BLaER1 (cell line): ENCODE measurements around the gene TNFAIP8.

Experiments
- H3K27ac ChIP-seq: shearing (Covaris generic); formaldehyde crosslinking; 2 replicates; pipeline ENCODE4 v1.8.1; 2022
- H3K27me3 ChIP-seq: shearing (Covaris generic); formaldehyde crosslinking; 2 replicates; pipeline ENCODE4 v1.8.1; 2022
- H3K36me3 ChIP-seq: shearing (Covaris generic); formaldehyde crosslinking; 2 replicates; pipeline ENCODE4 v1.8.1; 2022
- H3K4me1 ChIP-seq: shearing (Covaris generic); formaldehyde crosslinking; 2 replicates; pipeline ENCODE4 v1.8.1; 2022
- H3K4me2 ChIP-seq: shearing (Covaris generic); formaldehyde crosslinking; 2 replicates; pipeline ENCODE4 v1.8.1; 2022
- H3K4me3 ChIP-seq: shearing (Covaris generic); formaldehyde crosslinking; 2 replicates; pipeline ENCODE4 v1.8.1; 2022
- H3K9ac ChIP-seq: shearing (Covaris generic); formaldehyde crosslinking; 2 replicates; pipeline ENCODE4 v1.8.1; 2022
- H3K9me3 ChIP-seq: shearing (Covaris generic); formaldehyde crosslinking; 2 replicates; pipeline ENCODE4 v1.8.1; 2022
- H4K20me1 ChIP-seq: shearing (Covaris generic); formaldehyde crosslinking; 2 replicates; pipeline ENCODE4 v1.8.1; 2022
- Cebpa-rat ChIP-seq: shearing (Covaris generic); IDR thresholded peaks from 2 replicates; pipeline ENCODE4 v1.8.1; 2022

The TNFAIP8 gene

DNA sequence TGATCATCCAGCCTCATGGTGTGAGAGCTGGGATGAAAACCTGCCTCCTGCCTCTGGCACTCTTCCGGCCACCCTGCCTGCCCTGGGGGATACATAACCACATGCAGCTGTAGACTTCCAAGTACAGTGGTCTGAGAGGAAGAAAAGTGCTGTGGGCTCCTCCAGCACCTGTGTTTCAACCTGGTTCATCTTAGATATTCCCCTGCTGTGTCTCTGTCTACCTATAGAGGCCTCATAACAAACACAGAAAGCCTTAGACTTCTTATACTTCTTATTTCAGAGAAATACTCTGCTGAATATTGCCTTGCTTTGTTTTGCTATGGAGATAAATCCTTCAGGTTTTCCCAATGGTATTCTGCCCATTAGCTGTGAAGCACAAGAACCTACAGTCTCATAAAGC lies 19.6 kb upstream of the TNFAIP8 start:
- Histone ChIP-seq H4K20me1 (no peaks in the 10 kb centered on the region), H3K9me3 (peaks cover 3% of the 10 kb centered on the region; the same call in 1 of the 2 replicates), H3K4me1 (peaks cover 98% of the 10 kb centered on the region), H3K27ac (peak overlapping the region; percentile 93), H3K27me3 (no peaks in the 10 kb centered on the region), H3K36me3 (0 out of 2 replicates have a peak, but pooled peaks cover 5% of the 10 kb centered on the region), H3K9ac (peak overlapping the region; percentile 21; the same call in 1 of the 2 replicates), H3K4me3 (no peak overlapping the region), H3K4me2 (peak overlapping the region; percentile 87)
- TF ChIP-seq Cebpa-rat = no peak

DNA sequence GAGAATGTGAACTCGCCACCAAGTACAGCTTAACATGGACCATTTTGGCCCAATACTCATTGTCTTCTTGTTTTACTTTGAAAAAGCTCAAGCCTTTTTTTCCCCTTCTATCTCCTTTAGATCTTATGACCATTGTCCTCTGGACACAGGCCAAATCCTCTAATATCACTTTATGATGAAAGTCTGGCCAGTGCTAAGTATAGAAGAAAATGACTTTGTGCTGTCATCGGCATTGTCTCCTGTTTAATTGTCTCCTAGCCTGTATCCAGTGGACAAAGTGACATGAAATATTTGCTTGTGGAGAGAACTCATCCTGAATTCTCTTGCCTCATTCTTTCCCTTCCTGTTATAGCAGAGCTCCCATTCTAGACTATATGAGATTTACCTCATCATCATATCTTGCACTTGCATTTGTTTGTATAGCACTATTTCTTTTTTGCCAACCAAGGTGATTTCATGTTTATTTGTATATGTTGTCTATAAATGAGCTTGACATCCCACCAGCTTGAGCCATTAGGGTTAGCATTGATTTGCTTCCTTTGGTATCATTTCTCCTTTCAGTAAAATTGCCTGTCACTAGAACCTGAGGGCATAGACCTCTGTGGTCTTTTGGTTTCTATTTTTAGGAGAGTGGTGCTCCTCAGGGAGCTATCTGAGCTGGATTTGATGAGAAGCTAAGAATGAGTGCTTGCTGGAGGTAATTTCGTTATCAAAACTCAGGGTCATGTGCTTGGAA lies 18.8 kb upstream of the TNFAIP8 start:
- peak overlapping the region; percentile 40 for H3K4me3 ChIP-seq
- H3K9ac ChIP-seq = peak overlapping the region; percentile 70

DNA sequence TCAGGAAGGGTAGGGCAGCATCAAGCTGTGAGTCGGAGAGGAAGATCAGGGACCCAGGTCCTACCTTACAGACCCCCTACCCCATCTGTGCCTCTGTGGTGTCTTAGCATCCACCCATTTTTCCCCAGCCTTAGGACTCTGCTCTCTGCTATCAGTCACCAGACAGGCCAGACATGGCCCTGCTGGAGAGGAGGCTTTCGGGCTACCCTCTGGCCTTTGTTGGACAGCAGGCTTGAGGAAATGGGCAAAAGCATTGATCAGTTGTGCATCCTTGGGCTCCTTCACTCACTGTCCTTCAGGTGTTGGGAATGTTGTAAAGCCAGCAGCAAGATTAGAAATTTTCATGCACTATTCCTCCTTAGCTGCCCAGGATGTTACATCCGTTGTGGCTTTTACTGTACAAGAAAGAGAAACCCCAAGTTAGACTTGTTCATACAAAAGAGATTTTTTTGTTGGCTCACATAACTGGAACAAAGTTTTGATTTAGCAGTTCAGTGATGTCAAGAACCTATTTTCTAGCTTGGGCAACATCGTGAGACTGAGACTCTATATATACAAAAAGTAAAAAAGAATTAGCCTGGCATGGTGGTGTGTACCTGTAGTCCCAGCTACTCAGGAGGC lies 17.4 kb upstream of the TNFAIP8 start:
- no peaks in the 10 kb centered on the region for H3K36me3 ChIP-seq
- TF ChIP-seq Cebpa-rat = no peak
- peaks cover 95% of the 10 kb centered on the region for H3K4me1 ChIP-seq
- H3K27ac ChIP-seq = peak overlapping the region; percentile 93
- H3K4me2 ChIP-seq = peak overlapping the region; percentile 87
- peak overlapping the region; percentile 70 for H3K9ac ChIP-seq
- no peaks in the 10 kb centered on the region for H3K27me3 ChIP-seq
- H3K9me3 ChIP-seq = no peaks in the 10 kb centered on the region
- H3K4me3 ChIP-seq = peak overlapping the region; percentile 40
- no peaks in the 10 kb centered on the region for H4K20me1 ChIP-seq

More for the DNA sequence above, 18.8 kb upstream of the TNFAIP8 start:
- peak overlapping the region; percentile 87 for H3K4me2 ChIP-seq
- H3K27me3 ChIP-seq = no peaks in the 10 kb centered on the region
- no peak for TF ChIP-seq Cebpa-rat
- no peaks in the 10 kb centered on the region for H3K36me3 ChIP-seq
- no peaks in the 10 kb centered on the region for H3K9me3 ChIP-seq
- H3K4me1 ChIP-seq = peaks cover 98% of the 10 kb centered on the region
- no peaks in the 10 kb centered on the region for H4K20me1 ChIP-seq
- H3K27ac ChIP-seq = peak overlapping the region; percentile 93

GRCh38 chr5:119339344-119339743 lies 16.5 kb upstream of the TNFAIP8 start:
- no peaks in the 10 kb centered on the region for H4K20me1 ChIP-seq
- H3K4me1 ChIP-seq = peaks cover 96% of the 10 kb centered on the region
- H3K27ac ChIP-seq = peak overlapping the region; percentile 93
- no peak for TF ChIP-seq Cebpa-rat
- H3K36me3 ChIP-seq = no peaks in the 10 kb centered on the region
- H3K9ac ChIP-seq = peak overlapping the region; percentile 70; the same call in 1 of the 2 replicates
- no peaks in the 10 kb centered on the region for H3K27me3 ChIP-seq
- peak overlapping the region; percentile 87 for H3K4me2 ChIP-seq
- no peaks in the 10 kb centered on the region for H3K9me3 ChIP-seq
- no peak overlapping the region for H3K4me3 ChIP-seq

GRCh38 chr5:119339965-119340364 lies 15.9 kb upstream of the TNFAIP8 start:
- Histone ChIP-seq H3K9ac (peak overlapping the region; percentile 55), H3K36me3 (no peaks in the 10 kb centered on the region), H3K9me3 (no peaks in the 10 kb centered on the region), H3K27me3 (no peaks in the 10 kb centered on the region), H4K20me1 (no peaks in the 10 kb centered on the region), H3K27ac (peak overlapping the region; percentile 93), H3K4me3 (peak overlapping the region; percentile 25), H3K4me2 (peak overlapping the region; percentile 87), H3K4me1 (peaks cover 91% of the 10 kb centered on the region)
- no peak for TF ChIP-seq Cebpa-rat

GRCh38 chr5:119340597-119341218 lies 15.1 kb upstream of the TNFAIP8 start:
- H3K9ac ChIP-seq = peak overlapping the region; percentile 55
- H3K27ac ChIP-seq = peak overlapping the region; percentile 93
- peak overlapping the region; percentile 25 for H3K4me3 ChIP-seq
- H3K4me2 ChIP-seq = peak overlapping the region; percentile 87
- 0 out of 2 replicates have a peak, but pooled peaks have one; percentile 16 for TF ChIP-seq Cebpa-rat
- peaks cover 89% of the 10 kb centered on the region for H3K4me1 ChIP-seq
- H3K36me3 ChIP-seq = no peaks in the 10 kb centered on the region
- H3K9me3 ChIP-seq = no peaks in the 10 kb centered on the region
- H3K27me3 ChIP-seq = no peaks in the 10 kb centered on the region
- H4K20me1 ChIP-seq = no peaks in the 10 kb centered on the region

DNA sequence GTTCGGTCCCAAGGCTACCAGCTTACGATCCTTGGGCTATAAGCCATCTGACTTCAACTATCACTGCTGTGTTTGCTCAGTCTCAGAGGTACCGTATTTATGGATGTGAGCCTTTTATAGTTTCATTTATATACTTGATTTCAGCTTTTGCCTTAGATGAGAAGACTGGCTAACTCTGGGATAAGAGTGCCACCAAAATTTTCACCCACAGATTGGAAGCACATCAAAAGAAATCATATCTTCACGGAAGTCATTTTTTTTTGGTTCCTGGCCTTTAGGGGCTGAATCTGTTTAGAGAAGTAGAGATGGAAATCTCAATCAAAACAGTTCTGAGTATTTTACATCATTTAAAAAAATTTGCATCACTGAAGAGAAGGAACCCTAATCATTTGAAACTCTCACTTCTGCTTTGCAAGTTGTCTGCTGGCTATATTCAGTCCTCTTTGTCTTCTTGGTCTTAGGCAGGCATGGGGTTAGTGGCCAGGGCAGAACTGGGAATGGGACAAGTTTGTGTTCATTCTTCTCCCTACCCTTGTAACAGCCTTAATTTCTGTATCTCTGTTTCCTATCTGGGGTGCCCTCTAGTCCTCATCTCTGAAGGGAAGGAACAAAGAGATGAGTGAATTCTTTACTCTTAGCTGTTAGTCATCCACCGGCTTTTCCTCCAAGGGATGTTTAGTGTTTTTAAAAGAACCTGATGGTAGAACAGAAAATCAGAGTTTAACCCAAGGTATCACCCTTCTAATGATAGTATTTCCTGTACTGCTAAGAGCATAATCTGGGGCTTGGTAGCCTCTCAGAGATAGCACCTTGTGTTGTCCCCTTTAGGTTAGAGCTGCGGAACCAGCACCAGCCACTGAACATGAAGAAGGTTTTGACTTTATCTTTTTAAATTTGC lies 14.1 kb upstream of the TNFAIP8 start:
- Histone ChIP-seq H3K9ac (peak overlapping the region; percentile 55; the same call in 1 of the 2 replicates), H3K9me3 (no peaks in the 10 kb centered on the region), H3K4me1 (peaks cover 89% of the 10 kb centered on the region), H3K36me3 (no peaks in the 10 kb centered on the region), H3K27me3 (no peaks in the 10 kb centered on the region), H3K4me2 (peak overlapping the region; percentile 87), H3K4me3 (peak overlapping the region; percentile 25; the same call in 1 of the 2 replicates), H3K27ac (peak overlapping the region; percentile 93), H4K20me1 (no peaks in the 10 kb centered on the region)
- TF ChIP-seq Cebpa-rat = no peak

DNA sequence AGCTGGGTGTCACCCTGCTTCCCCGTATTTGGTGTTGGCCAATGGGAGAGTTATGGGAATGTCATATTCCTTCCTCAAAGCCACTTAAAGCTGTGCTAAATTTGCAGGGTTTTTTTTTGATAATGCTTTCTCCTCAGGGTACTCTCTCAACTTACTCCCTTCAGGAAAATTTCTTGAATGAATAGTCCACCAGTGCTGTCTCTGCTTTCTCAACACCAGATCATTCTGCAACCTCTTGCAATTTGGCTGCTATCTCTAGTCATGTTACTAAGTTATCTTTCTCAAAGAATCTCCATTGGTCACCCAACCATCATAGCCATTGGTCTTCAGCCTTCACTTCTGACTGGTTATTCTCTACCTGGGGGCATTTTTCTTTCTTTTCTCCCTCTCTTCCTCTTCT lies 13.4 kb upstream of the TNFAIP8 start:
- H3K27ac ChIP-seq = peak overlapping the region; percentile 93
- no peak for TF ChIP-seq Cebpa-rat
- H3K4me2 ChIP-seq = peak overlapping the region; percentile 87

DNA sequence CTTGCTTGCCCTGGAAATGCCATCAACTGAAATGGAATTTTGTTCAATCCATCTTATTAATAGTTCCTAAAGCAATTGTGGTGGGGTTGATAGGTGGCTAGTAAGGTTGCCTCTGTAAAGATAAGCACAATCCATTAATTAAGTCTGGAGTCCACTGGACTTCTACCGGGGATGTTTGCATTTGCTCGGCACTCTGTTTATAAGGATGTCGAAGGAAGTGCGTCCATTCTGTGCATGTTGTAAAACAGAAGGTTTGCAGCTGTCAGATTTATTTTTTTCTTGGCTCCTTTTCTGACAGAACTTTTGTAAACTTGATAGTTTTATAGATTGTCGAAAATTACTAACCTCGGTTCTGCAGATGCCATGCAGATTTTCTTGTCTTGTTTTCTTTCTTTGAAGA lies 12.8 kb upstream of the TNFAIP8 start:
- no peak overlapping the region for H3K27ac ChIP-seq
- no peaks in the 10 kb centered on the region for H3K9me3 ChIP-seq
- no peaks in the 10 kb centered on the region for H4K20me1 ChIP-seq
- H3K27me3 ChIP-seq = no peaks in the 10 kb centered on the region
- H3K36me3 ChIP-seq = no peaks in the 10 kb centered on the region
- no peak overlapping the region for H3K4me3 ChIP-seq
- TF ChIP-seq Cebpa-rat = no peak
- H3K9ac ChIP-seq = no peak overlapping the region
- H3K4me1 ChIP-seq = peaks cover 89% of the 10 kb centered on the region
- H3K4me2 ChIP-seq = peak overlapping the region; percentile 87

More for the DNA sequence above, 13.4 kb upstream of the TNFAIP8 start:
- H3K4me1 ChIP-seq = peaks cover 89% of the 10 kb centered on the region
- H4K20me1 ChIP-seq = no peaks in the 10 kb centered on the region
- H3K36me3 ChIP-seq = no peaks in the 10 kb centered on the region
- no peaks in the 10 kb centered on the region for H3K27me3 ChIP-seq
- 0 out of 2 replicates have a peak overlapping the region, but pooled peaks have one; percentile 15 for H3K9ac ChIP-seq
- no peaks in the 10 kb centered on the region for H3K9me3 ChIP-seq
- no peak overlapping the region for H3K4me3 ChIP-seq
